IMR-90 (cell line): Measurements from ENCODE around the gene TNK2.

Experiments used
- CTCF ChIP-seq: conservative IDR thresholded peaks from 2 replicates; pipeline ENCODE4 v1.5.1; 2012; ENCODE audit warnings: mild to moderate bottlenecking, low read depth, low read length, improper control_type of control experiment
- MAZ ChIP-seq: IDR thresholded peaks from 2 replicates; pipeline ENCODE4 v1.6.1; 2012; ENCODE audit warnings: low read depth, mild to moderate bottlenecking, low read length, improper control_type of control experiment, moderate library complexity, borderline replicate concordance
- POLR2A ChIP-seq: IDR thresholded peaks from 2 replicates; pipeline ENCODE4 v1.6.1; 2012; ENCODE audit warnings: mild to moderate bottlenecking, low read depth, low read length
- RAD21 ChIP-seq: IDR thresholded peaks from 2 replicates; pipeline ENCODE4 v1.6.1; 2012; ENCODE audit warnings: low read length, improper control_type of control experiment
- RFX5 ChIP-seq: IDR thresholded peaks from 2 replicates; pipeline ENCODE4 v1.8.0; 2012; ENCODE audit warnings: low read depth, mild to moderate bottlenecking, low read length, moderate library complexity
- SMC3 ChIP-seq: fragments of 150-350 bp; IDR thresholded peaks from 2 replicates; pipeline ENCODE4 v1.6.1; 2016; ENCODE audit warnings: low read depth, mild to moderate bottlenecking, antibody characterized with exemption, low read length, moderate library complexity

- no peak for TF ChIP-seq CTCF
- TF ChIP-seq RAD21: no peak
- TF ChIP-seq SMC3: no peak
- TF ChIP-seq MAZ: no peak
- TF ChIP-seq POLR2A: no peak
- TF ChIP-seq RFX5: no peak
These were observed 93.1 kb downstream of the TNK2 start for GRCh38 chr3:195815169-195815771.
